Measurements from ENCODE around the gene KLHL41.
"Not testable (repeated sequence)": the region's sequence is repeated elsewhere in the genome, so short reads cannot be mapped to it uniquely, and the experiment has no call there.

Gene KLHL41

DNA sequence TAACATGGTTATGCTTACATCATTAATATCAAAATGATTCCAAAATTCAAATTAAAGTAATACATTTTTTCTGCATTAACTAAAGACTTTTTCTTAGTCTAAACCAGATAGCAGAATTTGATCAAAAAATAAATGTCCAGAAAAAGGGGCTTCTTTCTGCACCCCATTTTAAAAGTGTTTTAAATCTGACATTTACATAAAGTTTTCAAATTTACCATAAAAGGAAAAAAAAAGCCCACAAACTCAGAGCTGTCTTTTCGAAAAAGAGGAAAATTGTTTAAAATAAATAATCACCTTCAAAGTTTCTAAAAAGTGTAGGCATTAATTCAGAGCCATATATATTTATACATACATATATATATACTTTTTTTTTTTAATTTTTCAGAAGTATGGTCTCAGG lies 62.7 kb downstream of the KLHL41 start:
- no peak for DNase-seq (ENCODE audit: low read depth in 2 of 2, low spot score in 1 of 2)

GRCh38 chr2:169572821-169573159 lies 63.3 kb downstream of the KLHL41 start:
- no peak for DNase-seq (ENCODE audit: low read depth in 2 of 2, low spot score in 1 of 2)

GRCh38 chr2:169573160-169573973 lies 63.9 kb downstream of the KLHL41 start, which contains the start of gene FASTKD1:
FASTKD1 (minus strand) TSS chr2:169573865; CDS start chr2:169572029, 1,836 bp downstream.
- peak; percentile 55 to 67 for DNase-seq (ENCODE audit: low read depth in 2 of 2, low spot score in 1 of 2)

- DNase-seq (ENCODE audit: low read depth in 2 of 2, low spot score in 1 of 2): no peak
Observed at GRCh38 chr2:169573974-169574299, 64.4 kb downstream of the KLHL41 start.

DNA sequence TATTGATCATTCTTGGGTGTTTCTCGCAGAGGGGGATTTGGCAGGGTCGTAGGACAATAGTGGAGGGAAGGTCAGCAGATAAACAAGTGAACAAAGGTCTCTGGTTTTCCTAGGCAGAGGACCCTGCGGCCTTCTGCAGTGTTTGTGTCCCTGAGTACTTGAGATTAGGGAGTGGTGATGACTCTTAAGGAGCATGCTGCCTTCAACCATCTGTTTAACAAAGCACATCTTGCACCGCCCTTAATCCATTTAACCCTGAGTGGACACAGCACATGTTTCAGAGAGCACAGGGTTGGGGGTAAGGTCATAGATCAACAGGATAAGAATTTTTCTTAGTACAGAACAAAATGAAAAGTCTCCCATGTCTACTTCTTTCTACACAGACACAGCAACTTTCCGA lies 65.0 kb downstream of the KLHL41 start:
- DNase-seq (ENCODE audit: low read depth in 2 of 2, low spot score in 1 of 2): not testable (repeated sequence)

GRCh38 chr2:169575264-169575663 lies 65.8 kb downstream of the KLHL41 start:
- DNase-seq (ENCODE audit: low read depth in 2 of 2, low spot score in 1 of 2): not testable (repeated sequence)

All from stimulated activated CD8-positive, alpha-beta memory T cell treated with anti-CD3 and anti-CD28 coated beads, Interleukin-4, amount 100 ng/mL, for 1 hour (primary cell).